Neural progenitor cell (in vitro differentiated cells): Measurements from ENCODE around the gene TXNRD3.

ENCODE experiments used
- CTCF ChIP-seq: fragments of 200-600 bp; sonication (generic); IDR thresholded peaks from 2 replicates; pipeline ENCODE4 v1.5.1; 2017; ENCODE audit warnings: antibody characterized with exemption, mild to moderate bottlenecking
- EZH2 ChIP-seq: fragments of 200-600 bp; sonication (generic); IDR thresholded peaks from 2 replicates; pipeline ENCODE4 v1.6.1; 2017; ENCODE audit warnings: antibody characterized with exemption, mild to moderate bottlenecking, moderate library complexity

GRCh38 chr3:126668450-126669401 is 13.8 kb upstream of the TXNRD3 start:
- TF ChIP-seq CTCF (no peak), EZH2 (no peak)
